OCI-LY7 (cell line): ENCODE results near the gene GPR142. TPM values are rescaled to one million over a fixed set of nuclear protein-coding genes. Genes with fewer than 3 reads are reported as not detected.
"Not testable (repeated sequence)": the region's sequence is repeated elsewhere in the genome, so short reads cannot be mapped to it uniquely, and the experiment has no call there.

ENCODE experiments used
- BruUV-seq: library from RNA; stranded (reverse); fragments of 400-500 nt; replicated peaks from 2 replicates; lab custom pipeline; 2021; lab: Mats Ljungman, UMichigan
- CTCF ChIA-PET: fragments of 300-600 bp; sonication (Branson Sonifier 250); formaldehyde crosslinking; loops from one replicate; lab custom pipeline; 2022; ENCODE audit warnings: antibody characterized with exemption; ENCODE audit not compliant: unreplicated experiment; lab: Charles Lee
- POLR2A ChIA-PET: fragments of 300-600 bp; sonication (Branson Sonifier 250); formaldehyde crosslinking; loops from one replicate; lab custom pipeline; 2022; ENCODE audit warnings: antibody characterized with exemption; lab: Charles Lee
- DNase-seq: peaks from one replicate; pipeline ENCODE4 v3.0.0-alpha.2; 2015; ENCODE audit warnings: low spot score
- H2AFZ ChIP-seq: fragments of 200-600 bp; sonication (generic), shearing (Covaris generic); 2 replicates; pipeline ENCODE4 v1.6.1; 2014; ENCODE audit warnings: mild to moderate bottlenecking, antibody characterized with exemption, low read length, moderate library complexity
- H3K27ac ChIP-seq: fragments of 200-600 bp; sonication (generic); 2 replicates; pipeline ENCODE4 v1.5.1; 2014; ENCODE audit warnings: mixed run types, low read depth, mild to moderate bottlenecking, moderate library complexity, low read length, inconsistent platforms; ENCODE audit not compliant: poor library complexity, severe bottlenecking
- H3K36me3 ChIP-seq: fragments of 200-600 bp; sonication (generic); 2 replicates; pipeline ENCODE4 v1.6.1; 2014; ENCODE audit warnings: mild to moderate bottlenecking, antibody characterized with exemption, low read length, moderate library complexity, mixed read lengths; ENCODE audit not compliant: insufficient read depth
- H3K4me1 ChIP-seq: fragments of 200-600 bp; sonication (generic); 2 replicates; pipeline ENCODE4 v1.5.1; 2014; ENCODE audit warnings: mild to moderate bottlenecking, low read length; ENCODE audit not compliant: insufficient read depth, poor library complexity, severe bottlenecking
- H3K4me2 ChIP-seq: fragments of 200-600 bp; sonication (generic); 2 replicates; pipeline ENCODE4 v1.6.1; 2014; ENCODE audit warnings: mild to moderate bottlenecking, low read length
- H3K4me3 ChIP-seq: fragments of 200-600 bp; sonication (generic); 2 replicates; pipeline ENCODE4 v1.5.1; 2014; ENCODE audit warnings: mild to moderate bottlenecking, low read depth, low read length; ENCODE audit not compliant: poor library complexity, severe bottlenecking
- H3K79me2 ChIP-seq: fragments of 200-600 bp; sonication (generic); 2 replicates; pipeline ENCODE4 v1.6.1; 2016; ENCODE audit warnings: low read depth, mild to moderate bottlenecking, low read length, moderate library complexity, mixed read lengths; ENCODE audit not compliant: insufficient read depth
- H3K9me2 ChIP-seq: fragments of 200-600 bp; sonication (generic); 2 replicates; pipeline ENCODE4 v1.6.1; 2016; ENCODE audit warnings: mild to moderate bottlenecking, low read length, mixed read lengths; ENCODE audit not compliant: insufficient read depth
- H3K9me3 ChIP-seq: fragments of 200-600 bp; sonication (generic); 2 replicates; pipeline ENCODE4 v1.6.1; 2014; ENCODE audit warnings: mild to moderate bottlenecking, mixed run types, low read length, mixed read lengths
- H4K20me1 ChIP-seq: fragments of 200-600 bp; sonication (generic); 2 replicates; pipeline ENCODE4 v1.6.1; 2014; ENCODE audit warnings: mild to moderate bottlenecking, antibody characterized with exemption, low read length, moderate library complexity, mixed read lengths; ENCODE audit not compliant: insufficient read depth
- CTCF ChIP-seq: fragments of 200-600 bp; sonication (generic); conservative IDR thresholded peaks from 2 replicates; pipeline ENCODE4 v1.5.1; 2014; ENCODE audit warnings: mild to moderate bottlenecking, antibody characterized with exemption, low read length, moderate library complexity, mixed read lengths
- EZH2phosphoT487 ChIP-seq: fragments of 200-600 bp; sonication (generic); IDR thresholded peaks from 2 replicates; pipeline ENCODE4 v1.6.1; 2018; ENCODE audit warnings: low read depth, borderline replicate concordance, mild to moderate bottlenecking, mixed run types, antibody characterized with exemption, low read length, moderate library complexity, mixed read lengths
- intact Hi-C: fragments of 100-400 bp; cut with micrococcal nuclease; formaldehyde crosslinking; loops from one replicate; pipeline ENCODE4 v1.10.0; 2022; ENCODE audit not compliant: unreplicated experiment
- total RNA-seq, 2 experiments: library from RNA; depleted of rRNA in 1 of 2; stranded (reverse); fragments of >200 nt in 1 of 2; shearing (Covaris generic) in 1 of 2; gene quantifications; 2 replicates each; pipeline ENCODE4 v1.2.3, GENCODE V29; 2014 to 2022

The GPR142 gene
- total RNA-seq, 2 experiments from 2014 or later, result not detected

GRCh38 chr17:74404789-74405188 is 37.5 kb downstream of the GPR142 start:
- Histone ChIP-seq H3K27ac (no peak overlapping the region), H3K9me3 (no peaks in the 10 kb centered on the region), H4K20me1 (no peaks in the 10 kb centered on the region), H3K9me2 (no peaks in the 10 kb centered on the region), H2AFZ (no peak overlapping the region), H3K4me1 (peaks cover 3% of the 10 kb centered on the region), H3K79me2 (no peaks in the 10 kb centered on the region), H3K4me2 (no peak overlapping the region), H3K4me3 (no peak overlapping the region), H3K36me3 (no peaks in the 10 kb centered on the region)
- intact Hi-C loops, result no loop called here
- BruUV-seq, result no TSS peak
- no peak for TF ChIP-seq EZH2phosphoT487
- no peak for TF ChIP-seq CTCF
- ChIA-PET POLR2A (interaction anchor here (0.7 kb wide), 1 partner anchor 92 kb away, joined by 3 read pairs; no protein-coding TSS in a partner anchor), CTCF (no interaction called here)
- DNase-seq, result no peak

GRCh38 chr17:74405311-74405710 is 38.0 kb downstream of the GPR142 start:
- H3K79me2 ChIP-seq, H4K20me1 ChIP-seq, H3K9me3 ChIP-seq, H3K4me1 ChIP-seq, BruUV-seq, H3K4me2 ChIP-seq, H2AFZ ChIP-seq, H3K4me3 ChIP-seq, H3K36me3 ChIP-seq, DNase-seq, intact Hi-C loops, H3K27ac ChIP-seq, H3K9me2 ChIP-seq, POLR2A ChIA-PET, CTCF ChIA-PET: not testable (repeated sequence)

- POLR2A ChIA-PET, result interaction anchor here (2.2 kb wide), 1 partner anchor 47 kb away, joined by 4 read pairs; no protein-coding TSS in a partner anchor
- intact Hi-C loops, result no loop called here
These were observed 40.1 kb downstream of the GPR142 start for GRCh38 chr17:74407384-74407783.

More at GRCh38 chr17:74407384-74407783, 40.1 kb downstream of the GPR142 start:
- Histone ChIP-seq H3K4me1 (peaks cover 13% of the 10 kb centered on the region), H3K79me2 (no peaks in the 10 kb centered on the region), H4K20me1 (no peaks in the 10 kb centered on the region), H3K9me2 (no peaks in the 10 kb centered on the region), H3K9me3 (no peaks in the 10 kb centered on the region), H3K4me2 (no peak overlapping the region), H3K4me3 (no peak overlapping the region), H2AFZ (no peak overlapping the region), H3K27ac (no peak overlapping the region), H3K36me3 (no peaks in the 10 kb centered on the region)
- CTCF ChIA-PET, result no interaction called here
- no peak for TF ChIP-seq EZH2phosphoT487
- TF ChIP-seq CTCF, result no peak
- BruUV-seq, result no TSS peak
- DNase-seq, result no peak
